Measurements from ENCODE around the gene MICALL2. TPM values are rescaled to one million over a fixed set of nuclear protein-coding genes. Genes with fewer than 3 reads are reported as not detected.

Gene MICALL2
- polyA plus RNA-seq, 1 of the 3 experiments (the other 2 are of a cell fraction): 38.8 TPM

DNA sequence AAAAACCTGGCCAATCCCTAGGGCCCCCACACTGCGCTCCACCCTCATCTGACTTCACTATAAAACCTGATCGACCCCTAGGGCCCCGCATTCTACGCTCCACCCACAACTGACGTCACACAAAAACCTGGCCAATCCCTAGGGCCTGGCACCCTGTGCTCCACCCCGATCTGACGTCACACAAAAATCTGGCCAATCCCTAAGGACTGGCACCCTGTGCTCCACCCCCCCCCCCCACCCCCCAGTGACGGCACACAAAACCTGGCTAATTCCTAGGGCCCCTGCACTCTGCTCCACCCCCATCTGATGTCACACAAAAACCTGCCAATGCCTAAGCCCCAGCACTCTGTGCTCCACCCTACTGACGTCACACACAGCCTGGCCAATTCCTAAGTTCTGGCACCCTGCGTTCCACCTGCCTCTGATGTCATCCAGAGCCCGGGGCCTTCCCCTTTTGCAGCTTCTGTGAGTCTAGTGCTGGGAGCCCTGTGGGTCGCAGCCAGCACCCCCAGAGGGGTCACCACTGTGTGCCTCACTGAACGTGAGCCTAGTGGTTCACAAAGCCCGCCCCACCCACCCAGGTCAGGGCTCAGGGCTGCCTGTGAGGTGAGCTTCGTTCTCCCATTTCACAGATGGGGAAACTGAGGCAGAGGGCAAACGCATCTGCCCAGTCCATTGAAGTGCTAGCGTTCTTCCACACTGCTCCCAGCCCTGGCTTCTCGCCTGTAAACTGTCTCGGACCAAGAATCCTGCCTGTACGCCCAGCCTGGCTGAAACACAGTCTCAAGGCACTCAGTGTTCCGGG, 40.6 kb downstream of the MICALL2 start:
- Histone ChIP-seq H3K36me3 (replicated peaks in 1 of 2; ENCODE audit: control insufficient read depth in 1 of 2, insufficient read depth in 2 of 2, low read length in 1 of 2) (no peaks in the 10 kb centered on the region), H3K4me1 (ENCODE audit: control insufficient read depth in 1 of 2, insufficient read depth in 2 of 2, low read depth in 1 of 2, low read length in 1 of 2) (peaks cover 0 to 4% of the 10 kb centered on the region in 2 experiments; a peak in 2 of 4 replicates), H3K4me2 (no peak overlapping the region), H3K27me3 (ENCODE audit: insufficient read depth) (peaks cover 75% of the 10 kb centered on the region), H3K9me3 (no peaks in the 10 kb centered on the region), H3K9me2 (no peaks in the 10 kb centered on the region), H3K9ac (no peak overlapping the region), H3K4me3 (ENCODE audit: low read depth in 2 of 2, low read length in 1 of 2) (no peak overlapping the region), H4K20me1 (ENCODE audit: insufficient read depth) (no peaks in the 10 kb centered on the region), H2AFZ (ENCODE audit: low read depth) (no peak overlapping the region), H3F3A (replicated peaks; ENCODE audit: insufficient read depth) (peaks cover 12% of the 10 kb centered on the region), H3K79me2 (ENCODE audit: insufficient read depth) (no peaks in the 10 kb centered on the region), H3K27ac (ENCODE audit: low read depth in 2 of 2, low read length in 1 of 2) (no peak overlapping the region)
- POLR2A ChIA-PET: no interaction called here
- peak; percentile 78 for DNase-seq
- CTCF ChIA-PET: interaction anchor here (1.0 to 5.9 kb wide), 4 partner anchors 8 to 226 kb away, joined by 3 to 62 read pairs (median 8); no protein-coding TSS in a partner anchor
- TF ChIP-seq SMC3 (IDR thresholded peaks at IDR 0.05; ENCODE audit: low read depth, low read length): no peak
- TF ChIP-seq GABPA (IDR thresholded peaks at IDR 0.05; ENCODE audit: low read depth): no peak
- no peak for TF ChIP-seq CHD2 (IDR thresholded peaks at IDR 0.05; ENCODE audit: low read length, partially characterized antibody)
- TF ChIP-seq RXRA (IDR thresholded peaks at IDR 0.05; ENCODE audit: borderline replicate concordance, low read depth): no peak
- TF ChIP-seq RFX5 (IDR thresholded peaks at IDR 0.05; ENCODE audit: low read length): no peak
- TF ChIP-seq, protein P1, sequence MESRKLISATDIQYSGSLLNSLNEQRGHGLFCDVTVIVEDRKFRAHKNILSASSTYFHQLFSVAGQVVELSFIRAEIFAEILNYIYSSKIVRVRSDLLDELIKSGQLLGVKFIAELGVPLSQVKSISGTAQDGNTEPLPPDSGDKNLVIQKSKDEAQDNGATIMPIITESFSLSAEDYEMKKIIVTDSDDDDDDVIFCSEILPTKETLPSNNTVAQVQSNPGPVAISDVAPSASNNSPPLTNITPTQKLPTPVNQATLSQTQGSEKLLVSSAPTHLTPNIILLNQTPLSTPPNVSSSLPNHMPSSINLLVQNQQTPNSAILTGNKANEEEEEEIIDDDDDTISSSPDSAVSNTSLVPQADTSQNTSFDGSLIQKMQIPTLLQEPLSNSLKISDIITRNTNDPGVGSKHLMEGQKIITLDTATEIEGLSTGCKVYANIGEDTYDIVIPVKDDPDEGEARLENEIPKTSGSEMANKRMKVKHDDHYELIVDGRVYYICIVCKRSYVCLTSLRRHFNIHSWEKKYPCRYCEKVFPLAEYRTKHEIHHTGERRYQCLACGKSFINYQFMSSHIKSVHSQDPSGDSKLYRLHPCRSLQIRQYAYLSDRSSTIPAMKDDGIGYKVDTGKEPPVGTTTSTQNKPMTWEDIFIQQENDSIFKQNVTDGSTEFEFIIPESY (IDR thresholded peaks at IDR 0.05; ENCODE audit: borderline replicate concordance, low read depth): no peak
- TF ChIP-seq YY1 (IDR thresholded peaks at IDR 0.05; ENCODE audit: low read depth): no peak
- TF ChIP-seq GATA2 (CRISPR knock-in tag; IDR thresholded peaks at IDR 0.05): no peak
- TF ChIP-seq FOXJ3 (CRISPR knock-in tag; IDR thresholded peaks at IDR 0.05): no peak
- 25% methylated on average over 21 of the region's 21 CpGs for WGBS (ENCODE audit: low lambda C conversion rate)

DNA sequence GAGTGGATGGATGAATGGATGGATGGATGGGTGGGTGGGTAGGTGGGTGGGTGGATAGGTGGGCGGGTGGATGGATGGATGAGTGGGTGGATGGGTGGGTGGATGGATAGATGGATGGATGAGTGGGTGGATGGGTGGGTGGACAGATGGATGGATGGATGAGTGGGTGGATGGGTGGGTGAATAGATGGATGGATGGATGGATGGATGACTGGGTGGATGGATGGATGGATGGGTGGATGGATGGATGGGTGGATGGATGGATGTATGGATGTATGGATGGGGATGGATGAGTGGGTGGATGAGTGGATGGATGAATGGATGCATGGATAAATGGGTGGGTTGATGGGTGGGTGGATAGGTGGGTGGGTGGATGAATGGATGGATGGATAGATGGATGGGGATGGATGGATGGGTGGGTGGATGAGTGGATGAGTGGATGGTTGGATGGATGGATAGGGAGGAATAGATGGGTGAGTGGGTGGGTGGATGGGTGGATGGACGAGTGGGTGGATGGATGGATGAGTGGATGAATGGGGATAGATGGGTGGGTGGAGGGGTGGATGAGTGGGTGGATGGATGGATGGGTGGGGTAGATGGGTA, 43.8 kb downstream of the MICALL2 start:
- H3K4me2 ChIP-seq: no peak overlapping the region
- H3K9me2 ChIP-seq: no peaks in the 10 kb centered on the region
- H3K79me2 ChIP-seq (ENCODE audit: insufficient read depth): no peaks in the 10 kb centered on the region
- no peak overlapping the region for H2AFZ ChIP-seq (ENCODE audit: low read depth)
- no peak for DNase-seq
- no peak overlapping the region for H3K4me3 ChIP-seq (ENCODE audit: low read depth in 2 of 2, low read length in 1 of 2)
- H3K9me3 ChIP-seq: no peaks in the 10 kb centered on the region
- peaks cover 0 to 5% of the 10 kb centered on the region in 2 experiments; a peak in 2 of 4 replicates for H3K4me1 ChIP-seq (ENCODE audit: control insufficient read depth in 1 of 2, insufficient read depth in 2 of 2, low read depth in 1 of 2, low read length in 1 of 2)
- TF ChIP-seq MEF2A (IDR thresholded peaks at IDR 0.05; ENCODE audit: borderline replicate concordance, low read depth): no peak
- TF ChIP-seq, protein P2, sequence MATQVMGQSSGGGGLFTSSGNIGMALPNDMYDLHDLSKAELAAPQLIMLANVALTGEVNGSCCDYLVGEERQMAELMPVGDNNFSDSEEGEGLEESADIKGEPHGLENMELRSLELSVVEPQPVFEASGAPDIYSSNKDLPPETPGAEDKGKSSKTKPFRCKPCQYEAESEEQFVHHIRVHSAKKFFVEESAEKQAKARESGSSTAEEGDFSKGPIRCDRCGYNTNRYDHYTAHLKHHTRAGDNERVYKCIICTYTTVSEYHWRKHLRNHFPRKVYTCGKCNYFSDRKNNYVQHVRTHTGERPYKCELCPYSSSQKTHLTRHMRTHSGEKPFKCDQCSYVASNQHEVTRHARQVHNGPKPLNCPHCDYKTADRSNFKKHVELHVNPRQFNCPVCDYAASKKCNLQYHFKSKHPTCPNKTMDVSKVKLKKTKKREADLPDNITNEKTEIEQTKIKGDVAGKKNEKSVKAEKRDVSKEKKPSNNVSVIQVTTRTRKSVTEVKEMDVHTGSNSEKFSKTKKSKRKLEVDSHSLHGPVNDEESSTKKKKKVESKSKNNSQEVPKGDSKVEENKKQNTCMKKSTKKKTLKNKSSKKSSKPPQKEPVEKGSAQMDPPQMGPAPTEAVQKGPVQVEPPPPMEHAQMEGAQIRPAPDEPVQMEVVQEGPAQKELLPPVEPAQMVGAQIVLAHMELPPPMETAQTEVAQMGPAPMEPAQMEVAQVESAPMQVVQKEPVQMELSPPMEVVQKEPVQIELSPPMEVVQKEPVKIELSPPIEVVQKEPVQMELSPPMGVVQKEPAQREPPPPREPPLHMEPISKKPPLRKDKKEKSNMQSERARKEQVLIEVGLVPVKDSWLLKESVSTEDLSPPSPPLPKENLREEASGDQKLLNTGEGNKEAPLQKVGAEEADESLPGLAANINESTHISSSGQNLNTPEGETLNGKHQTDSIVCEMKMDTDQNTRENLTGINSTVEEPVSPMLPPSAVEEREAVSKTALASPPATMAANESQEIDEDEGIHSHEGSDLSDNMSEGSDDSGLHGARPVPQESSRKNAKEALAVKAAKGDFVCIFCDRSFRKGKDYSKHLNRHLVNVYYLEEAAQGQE (IDR thresholded peaks at IDR 0.05; ENCODE audit: low read depth, low read length): no peak
- TF ChIP-seq FOXM1 (IDR thresholded peaks at IDR 0.05; ENCODE audit: low read depth): no peak
- TF ChIP-seq TCF12 (IDR thresholded peaks at IDR 0.05): no peak
- no peak for TF ChIP-seq RCOR1 (IDR thresholded peaks at IDR 0.05; ENCODE audit: low read length)
- TF ChIP-seq, protein P3, sequence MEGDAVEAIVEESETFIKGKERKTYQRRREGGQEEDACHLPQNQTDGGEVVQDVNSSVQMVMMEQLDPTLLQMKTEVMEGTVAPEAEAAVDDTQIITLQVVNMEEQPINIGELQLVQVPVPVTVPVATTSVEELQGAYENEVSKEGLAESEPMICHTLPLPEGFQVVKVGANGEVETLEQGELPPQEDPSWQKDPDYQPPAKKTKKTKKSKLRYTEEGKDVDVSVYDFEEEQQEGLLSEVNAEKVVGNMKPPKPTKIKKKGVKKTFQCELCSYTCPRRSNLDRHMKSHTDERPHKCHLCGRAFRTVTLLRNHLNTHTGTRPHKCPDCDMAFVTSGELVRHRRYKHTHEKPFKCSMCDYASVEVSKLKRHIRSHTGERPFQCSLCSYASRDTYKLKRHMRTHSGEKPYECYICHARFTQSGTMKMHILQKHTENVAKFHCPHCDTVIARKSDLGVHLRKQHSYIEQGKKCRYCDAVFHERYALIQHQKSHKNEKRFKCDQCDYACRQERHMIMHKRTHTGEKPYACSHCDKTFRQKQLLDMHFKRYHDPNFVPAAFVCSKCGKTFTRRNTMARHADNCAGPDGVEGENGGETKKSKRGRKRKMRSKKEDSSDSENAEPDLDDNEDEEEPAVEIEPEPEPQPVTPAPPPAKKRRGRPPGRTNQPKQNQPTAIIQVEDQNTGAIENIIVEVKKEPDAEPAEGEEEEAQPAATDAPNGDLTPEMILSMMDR (IDR thresholded peaks at IDR 0.05): no peak
- no peak for TF ChIP-seq RXRA (IDR thresholded peaks at IDR 0.05; ENCODE audit: borderline replicate concordance, low read depth)
- H3F3A ChIP-seq (replicated peaks; ENCODE audit: insufficient read depth): peaks cover 17% of the 10 kb centered on the region
- WGBS (ENCODE audit: low lambda C conversion rate): 2% methylated on average over 2 of the region's 2 CpGs
- POLR2A ChIA-PET: no interaction called here
- H3K27ac ChIP-seq (ENCODE audit: low read depth in 2 of 2, low read length in 1 of 2): no peak overlapping the region
- CTCF ChIA-PET: interaction anchor here (1.3 to 4.8 kb wide), 5 partner anchors 10 to 222 kb away, joined by 4 to 81 read pairs (median 31); no protein-coding TSS in a partner anchor
- peaks cover 72% of the 10 kb centered on the region for H3K27me3 ChIP-seq (ENCODE audit: insufficient read depth)
- H3K9ac ChIP-seq: no peak overlapping the region
- H4K20me1 ChIP-seq (ENCODE audit: insufficient read depth): peaks cover 9% of the 10 kb centered on the region
- H3K36me3 ChIP-seq (replicated peaks in 1 of 2; ENCODE audit: control insufficient read depth in 1 of 2, insufficient read depth in 2 of 2, low read length in 1 of 2): no peaks in the 10 kb centered on the region

Measured in SK-N-SH (cell line).